Fibroblast of skin of right biceps (primary cell): ENCODE data around the gene CCDC200.
A peak's percentile ranks its signal among the peaks of the same experiment; 100 is the strongest.
"Not testable (repeated sequence)": the region's sequence is repeated elsewhere in the genome, so short reads cannot be mapped to it uniquely, and the experiment has no call there.

Experiments
- DNase-seq: peaks from one replicate; pipeline ENCODE4 v3.0.0-alpha.2; 2013

CCDC200 gene

GRCh38 chr17:43215341-43215740, 13.1 kb downstream of the CCDC200 start:
- no peak for DNase-seq

GRCh38 chr17:43213545-43213944, 14.9 kb downstream of the CCDC200 start:
- DNase-seq: no peak

- DNase-seq: no peak
Observed at GRCh38 chr17:43212641-43213490, 15.6 kb downstream of the CCDC200 start.

- DNase-seq: peak; percentile 89
Observed at GRCh38 chr17:43211480-43212402, 16.7 kb downstream of the CCDC200 start, which contains the start of gene TMEM106A. Gene TMEM106A, plus strand, starts transcription at chr17:43211875. Its CDS starts 1,167 bp downstream, at chr17:43213042.

- no peak for DNase-seq
Observed at GRCh38 chr17:43211123-43211479, 17.3 kb downstream of the CCDC200 start.

GRCh38 chr17:43210576-43210975, 17.8 kb downstream of the CCDC200 start:
- no peak for DNase-seq

- not testable (repeated sequence) for DNase-seq
Observed at GRCh38 chr17:43203013-43203412, 25.4 kb downstream of the CCDC200 start.

- no peak for DNase-seq
Observed at GRCh38 chr17:43200127-43200526, 28.3 kb downstream of the CCDC200 start.

GRCh38 chr17:43199633-43200032, 28.8 kb downstream of the CCDC200 start:
- DNase-seq: no peak

GRCh38 chr17:43193251-43193650, 35.2 kb downstream of the CCDC200 start:
- no peak for DNase-seq

GRCh38 chr17:43186656-43187055, 41.8 kb downstream of the CCDC200 start:
- DNase-seq: not testable (repeated sequence)

GRCh38 chr17:43183921-43184320, 44.5 kb downstream of the CCDC200 start:
- no peak for DNase-seq

- DNase-seq: no peak
Observed at GRCh38 chr17:43176119-43176570, 52.3 kb downstream of the CCDC200 start.

GRCh38 chr17:43175213-43176118, 53.0 kb downstream of the CCDC200 start:
- peak; percentile 77 for DNase-seq

GRCh38 chr17:43171586-43172487, 56.6 kb downstream of the CCDC200 start:
- DNase-seq: peak; percentile 96
